Dendritic cell treated with granulocyte-macrophage colony-stimulating factor and Interleukin-4, amounts not matched to agents 40 ng/mL and 50 ng/mL, for 4 days (primary cell): Measurements from ENCODE around the gene TEKT4.
"Not testable (repeated sequence)": the region's sequence is repeated elsewhere in the genome, so short reads cannot be mapped to it uniquely, and the experiment has no call there.

Experiments used
- H3K27ac Mint-ChIP-seq: one replicate; pipeline ENCODE4 v1.8.0; 2022; ENCODE audit warnings: mild to moderate bottlenecking, mixed read lengths
- H3K27me3 Mint-ChIP-seq: one replicate; pipeline ENCODE4 v1.8.0; 2022; ENCODE audit warnings: mild to moderate bottlenecking, mixed read lengths
- H3K36me3 Mint-ChIP-seq: one replicate; pipeline ENCODE4 v1.8.0; 2022; ENCODE audit warnings: low read depth, mixed read lengths
- H3K4me1 Mint-ChIP-seq: one replicate; pipeline ENCODE4 v1.8.0; 2022; ENCODE audit warnings: low read depth, mixed read lengths
- H3K4me3 Mint-ChIP-seq: one replicate; pipeline ENCODE4 v1.8.0; 2022; ENCODE audit warnings: mild to moderate bottlenecking, moderate library complexity, mixed read lengths
- H3K9me3 Mint-ChIP-seq: one replicate; pipeline ENCODE4 v1.8.0; 2022; ENCODE audit warnings: mixed read lengths
- intact Hi-C: fragments of 100-400 bp; cut with micrococcal nuclease; formaldehyde crosslinking; loops from one replicate; pipeline ENCODE4 v1.15.0; 2022

The TEKT4 gene, protein sequence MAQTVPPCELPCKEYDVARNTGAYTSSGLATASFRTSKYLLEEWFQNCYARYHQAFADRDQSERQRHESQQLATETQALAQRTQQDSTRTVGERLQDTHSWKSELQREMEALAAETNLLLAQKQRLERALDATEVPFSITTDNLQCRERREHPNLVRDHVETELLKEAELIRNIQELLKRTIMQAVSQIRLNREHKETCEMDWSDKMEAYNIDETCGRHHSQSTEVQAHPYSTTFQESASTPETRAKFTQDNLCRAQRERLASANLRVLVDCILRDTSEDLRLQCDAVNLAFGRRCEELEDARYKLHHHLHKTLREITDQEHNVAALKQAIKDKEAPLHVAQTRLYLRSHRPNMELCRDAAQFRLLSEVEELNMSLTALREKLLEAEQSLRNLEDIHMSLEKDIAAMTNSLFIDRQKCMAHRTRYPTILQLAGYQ

DNA sequence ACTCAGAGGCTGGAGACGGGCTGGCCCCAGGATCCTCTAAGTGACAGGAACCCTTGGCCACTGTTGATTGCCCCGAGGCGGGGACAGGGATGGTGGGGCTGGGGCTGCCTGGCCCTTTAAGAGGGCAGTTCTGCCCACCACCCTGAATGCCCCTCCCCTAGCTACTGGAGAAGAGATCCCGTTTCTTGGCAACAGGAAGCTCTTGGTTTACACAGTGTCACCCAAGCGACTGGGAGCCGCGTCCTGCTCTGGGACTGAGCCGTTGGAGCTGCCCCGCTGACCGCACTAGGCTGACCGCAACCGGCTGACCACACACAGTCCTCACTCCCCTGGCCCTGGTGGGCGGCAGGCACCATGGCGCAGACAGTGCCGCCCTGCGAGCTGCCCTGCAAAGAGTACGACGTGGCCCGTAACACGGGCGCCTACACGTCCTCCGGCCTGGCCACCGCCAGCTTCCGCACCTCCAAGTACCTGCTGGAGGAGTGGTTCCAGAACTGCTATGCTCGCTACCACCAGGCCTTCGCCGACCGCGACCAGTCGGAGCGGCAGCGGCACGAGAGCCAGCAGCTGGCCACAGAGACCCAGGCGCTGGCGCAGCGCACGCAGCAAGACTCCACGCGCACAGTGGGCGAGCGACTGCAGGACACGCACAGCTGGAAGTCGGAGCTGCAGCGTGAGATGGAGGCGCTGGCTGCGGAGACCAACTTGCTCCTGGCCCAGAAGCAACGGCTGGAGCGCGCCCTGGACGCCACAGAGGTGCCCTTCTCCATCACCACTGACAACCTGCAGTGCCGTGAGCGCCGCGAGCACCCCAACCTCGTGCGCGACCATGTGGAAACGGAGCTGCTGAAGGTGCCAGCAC is at the start of gene TEKT4:
TEKT4 (plus strand) TSS at position 205 of the 862 bp plus-strand sequence; CDS start at position 355, 150 bp downstream.
- no peak within 1 kb of the TSS for H3K27ac Mint-ChIP-seq
- no peaks in the 10 kb centered on the region for H3K9me3 Mint-ChIP-seq
- no peak within 1 kb of the TSS for H3K4me3 Mint-ChIP-seq
- H3K4me1 Mint-ChIP-seq: no peaks in the 10 kb centered on the region
- peaks cover 17% of the 10 kb centered on the region for H3K27me3 Mint-ChIP-seq
- H3K36me3 Mint-ChIP-seq: no peaks in the 10 kb centered on the region
- intact Hi-C loops: no loop called here

DNA sequence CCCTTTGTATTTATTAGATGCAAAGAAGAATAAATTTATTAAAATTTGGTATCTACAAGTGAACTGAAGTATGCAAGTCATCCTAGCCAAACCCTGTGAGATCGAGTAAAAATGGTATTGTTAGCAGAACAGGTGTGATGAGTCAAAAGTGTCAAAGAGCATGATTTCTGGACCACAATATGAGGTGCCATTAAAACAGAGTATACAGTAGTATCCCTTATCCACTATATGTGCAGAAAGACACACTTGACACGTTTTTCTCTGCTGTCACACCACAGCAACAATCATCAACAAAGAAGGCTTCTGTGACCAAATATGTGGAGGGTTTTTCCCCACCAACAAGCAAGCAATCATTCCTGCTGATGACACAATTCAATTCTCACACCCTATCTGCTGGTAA is 32.0 kb upstream of the TEKT4 start:
- H3K4me3 Mint-ChIP-seq, H3K4me1 Mint-ChIP-seq, H3K27me3 Mint-ChIP-seq, H3K9me3 Mint-ChIP-seq, H3K27ac Mint-ChIP-seq, H3K36me3 Mint-ChIP-seq, intact Hi-C loops: not testable (repeated sequence)

DNA sequence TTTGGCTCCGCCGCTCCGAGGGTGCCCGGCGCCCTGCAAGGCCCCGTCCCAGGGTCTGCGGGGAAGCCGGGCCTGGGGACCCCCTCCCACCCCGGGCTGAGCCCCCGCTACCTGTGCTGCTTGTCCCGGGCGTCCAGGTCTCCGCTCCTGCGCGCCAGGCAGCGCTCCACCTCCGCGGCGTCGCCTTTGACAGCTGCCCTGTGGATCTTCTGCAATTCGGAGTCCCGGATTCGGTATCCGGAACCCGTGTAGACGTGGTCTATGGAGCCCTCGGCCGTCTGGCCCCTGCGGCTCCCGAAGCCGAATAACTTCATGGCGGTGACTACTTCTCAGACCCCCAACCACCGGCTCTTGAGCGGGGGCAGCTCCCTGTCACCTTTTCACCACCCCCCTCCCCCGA is 14.4 kb upstream of the TEKT4 start:
- H3K27me3 Mint-ChIP-seq: peaks cover 46% of the 10 kb centered on the region
- H3K4me1 Mint-ChIP-seq, H3K9me3 Mint-ChIP-seq, H3K27ac Mint-ChIP-seq, H3K4me3 Mint-ChIP-seq, intact Hi-C loops, H3K36me3 Mint-ChIP-seq: not testable (repeated sequence)

DNA sequence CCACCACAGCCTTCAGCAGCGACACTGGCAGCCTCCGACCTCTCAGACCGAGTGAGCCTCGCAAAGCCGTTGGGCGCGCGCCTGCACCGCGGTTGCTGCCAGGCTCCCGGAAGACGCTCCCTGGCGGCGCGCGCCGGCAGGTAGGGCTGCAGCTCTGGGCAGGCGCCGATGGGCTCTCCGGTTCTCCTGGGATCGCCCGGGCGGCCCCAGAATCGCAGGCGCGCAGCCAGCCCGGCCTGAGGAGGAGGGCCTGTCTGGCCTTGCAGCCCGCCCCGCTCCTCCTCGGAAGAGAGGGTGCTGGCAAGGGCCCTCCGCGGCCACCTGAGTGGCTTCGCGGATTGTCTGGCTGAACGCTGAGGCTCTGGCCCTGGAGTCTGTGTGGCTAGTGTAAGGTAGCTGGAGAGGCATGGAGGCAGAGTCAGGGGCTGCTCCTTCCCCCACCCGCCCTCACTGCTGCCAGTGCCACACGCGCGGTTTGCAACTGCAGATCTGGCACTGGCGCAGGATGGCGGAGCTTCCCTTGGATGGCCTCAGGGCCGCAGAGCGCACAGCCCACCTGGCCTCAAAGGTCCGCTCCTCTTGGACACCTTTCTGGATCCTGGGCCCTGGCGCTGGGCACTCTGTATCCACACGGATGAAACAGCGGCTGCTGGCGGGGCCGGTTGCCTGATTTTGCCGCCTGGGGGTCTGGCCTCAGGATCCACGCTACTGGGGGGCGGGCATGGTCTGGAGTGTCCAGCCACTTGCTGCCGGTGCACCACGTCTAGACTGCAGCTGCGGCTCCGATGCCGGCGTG is 13.7 kb upstream of the TEKT4 start:
- H3K27ac Mint-ChIP-seq, H3K4me1 Mint-ChIP-seq, intact Hi-C loops, H3K36me3 Mint-ChIP-seq, H3K9me3 Mint-ChIP-seq, H3K4me3 Mint-ChIP-seq: not testable (repeated sequence)
- peaks cover 53% of the 10 kb centered on the region for H3K27me3 Mint-ChIP-seq

DNA sequence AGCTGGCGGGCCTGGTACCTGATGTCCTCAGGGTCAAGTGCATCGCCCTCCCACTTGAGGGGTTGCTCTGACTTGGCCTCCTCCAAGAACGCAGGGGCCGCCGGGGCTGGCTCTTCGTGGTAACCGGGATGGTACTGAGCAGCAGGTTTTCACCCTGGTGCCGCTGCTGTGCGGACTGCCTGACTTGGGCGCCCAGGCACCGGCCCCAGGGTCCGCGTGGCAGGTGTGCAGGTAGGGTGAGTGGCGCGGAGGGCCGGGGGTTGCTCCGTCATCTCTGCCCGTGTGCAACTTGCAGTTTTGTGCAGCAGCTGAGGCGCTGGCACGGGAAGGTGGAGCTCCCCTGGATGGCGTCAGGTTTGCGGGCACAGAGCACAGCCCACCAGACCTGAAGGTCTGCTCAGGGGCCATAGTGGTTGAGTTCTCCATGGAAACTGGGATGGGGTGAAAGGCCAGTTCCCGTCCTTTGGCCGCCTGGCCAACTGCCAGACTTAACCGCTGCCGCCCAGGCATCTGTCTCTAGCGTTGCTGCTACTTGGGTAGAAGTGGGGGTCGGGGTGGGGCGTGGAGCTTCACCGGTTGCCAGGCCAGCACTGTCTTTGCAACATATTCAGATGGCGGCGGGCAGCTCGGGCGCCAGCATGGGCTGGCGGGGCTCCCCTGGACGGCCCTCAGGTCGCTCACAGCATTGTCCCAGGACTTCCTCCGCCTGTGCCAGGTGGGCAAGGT is 12.9 kb upstream of the TEKT4 start:
- intact Hi-C loops, H3K4me3 Mint-ChIP-seq, H3K36me3 Mint-ChIP-seq, H3K9me3 Mint-ChIP-seq, H3K4me1 Mint-ChIP-seq, H3K27ac Mint-ChIP-seq: not testable (repeated sequence)
- peaks cover 58% of the 10 kb centered on the region for H3K27me3 Mint-ChIP-seq

DNA sequence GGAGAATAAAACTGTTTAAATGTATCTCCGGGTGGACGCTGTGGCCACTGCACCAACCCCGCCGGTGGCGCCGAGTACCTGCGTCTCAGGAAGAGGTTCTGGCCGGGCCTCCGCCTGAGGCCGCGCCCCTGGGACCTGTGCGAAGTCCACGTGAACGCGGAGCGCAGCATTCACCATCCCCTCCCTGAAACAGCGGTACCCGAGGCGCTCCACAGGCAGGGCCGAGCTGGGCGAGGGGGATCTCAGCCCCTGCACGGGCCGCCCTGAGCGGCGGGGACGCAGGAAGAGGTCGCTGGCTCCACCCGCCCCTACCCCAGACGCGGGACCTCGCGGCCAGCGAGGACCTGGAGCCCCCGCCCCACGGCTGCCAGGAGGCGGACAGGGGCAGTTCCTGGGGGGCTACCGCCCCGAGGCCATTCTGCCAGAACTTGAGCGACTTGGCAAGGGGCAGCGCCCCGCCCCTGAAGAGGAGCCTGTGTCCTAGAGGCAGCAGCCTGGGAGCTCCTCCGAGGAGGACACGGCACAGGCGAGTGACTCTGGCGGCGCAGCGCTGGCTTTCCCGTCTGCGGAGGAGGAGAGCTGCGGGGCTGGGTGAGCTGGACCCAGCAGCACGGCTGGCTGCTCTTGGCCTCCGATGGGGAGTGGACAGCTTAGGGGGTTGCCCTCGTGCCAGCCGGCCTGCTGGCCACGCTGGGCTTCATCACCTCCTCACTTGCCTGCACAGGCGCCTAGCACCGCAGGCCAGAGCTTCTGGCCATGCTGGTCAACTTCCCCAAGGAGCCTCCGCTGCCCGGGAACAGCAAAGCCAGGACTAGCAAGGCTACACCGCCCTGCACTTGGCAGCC is 9.7 kb upstream of the TEKT4 start:
- Mint-ChIP-seq H3K27me3 (peaks cover 56% of the 10 kb centered on the region), H3K9me3 (no peaks in the 10 kb centered on the region), H3K4me3 (no peak overlapping the region), H3K36me3 (no peaks in the 10 kb centered on the region), H3K4me1 (no peaks in the 10 kb centered on the region), H3K27ac (no peak overlapping the region)
- intact Hi-C loops: no loop called here

DNA sequence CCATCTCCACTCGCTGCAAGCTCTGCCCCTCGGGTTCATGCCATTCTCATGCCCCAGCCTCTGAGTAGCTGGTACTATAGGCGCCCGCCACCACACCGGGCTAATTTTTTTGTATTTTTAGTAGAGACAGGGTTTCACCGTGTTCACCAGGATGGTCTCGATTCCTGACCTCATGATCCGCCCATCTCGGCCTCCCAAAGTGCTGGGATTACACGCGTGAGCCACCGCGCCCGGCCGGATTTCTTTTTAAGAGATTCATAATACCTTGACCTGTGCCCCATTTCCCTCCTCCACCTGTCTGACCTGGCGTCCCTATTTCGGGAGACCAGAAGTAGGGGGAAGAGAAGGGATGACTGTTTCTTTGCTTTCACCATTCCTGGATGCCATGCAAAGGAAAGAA is 8.3 kb upstream of the TEKT4 start:
- H3K27me3 Mint-ChIP-seq: peaks cover 47% of the 10 kb centered on the region
- intact Hi-C loops: not testable (repeated sequence)

DNA sequence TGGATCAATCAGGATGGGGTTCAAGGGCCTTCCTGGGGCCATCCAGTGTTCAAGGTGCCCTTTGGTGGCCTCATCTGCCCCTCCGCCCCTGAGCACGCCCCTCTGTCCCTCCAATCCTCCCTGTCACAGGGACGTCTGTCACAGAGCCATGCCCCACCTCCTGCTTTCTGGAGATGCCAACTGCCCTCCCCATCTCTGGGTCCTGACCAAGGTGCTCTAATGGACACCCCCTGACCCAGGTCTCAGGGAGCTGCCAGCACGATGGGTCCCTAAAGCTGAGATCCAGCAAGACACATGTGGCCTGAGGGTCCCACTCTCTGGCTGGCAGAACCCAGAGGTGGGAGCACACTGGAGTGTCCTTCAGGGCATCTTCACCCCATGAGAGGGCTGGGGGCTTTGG is 2.1 kb upstream of the TEKT4 start:
- peaks cover 17% of the 10 kb centered on the region for H3K27me3 Mint-ChIP-seq
- H3K4me1 Mint-ChIP-seq: no peaks in the 10 kb centered on the region
- H3K27ac Mint-ChIP-seq: no peak overlapping the region
- no peaks in the 10 kb centered on the region for H3K9me3 Mint-ChIP-seq
- H3K4me3 Mint-ChIP-seq: no peak overlapping the region
- intact Hi-C loops: no loop called here
- H3K36me3 Mint-ChIP-seq: no peaks in the 10 kb centered on the region

More for the DNA sequence above, 8.3 kb upstream of the TEKT4 start:
- H3K36me3 Mint-ChIP-seq, H3K27ac Mint-ChIP-seq, H3K9me3 Mint-ChIP-seq, H3K4me1 Mint-ChIP-seq, H3K4me3 Mint-ChIP-seq: not testable (repeated sequence)

DNA sequence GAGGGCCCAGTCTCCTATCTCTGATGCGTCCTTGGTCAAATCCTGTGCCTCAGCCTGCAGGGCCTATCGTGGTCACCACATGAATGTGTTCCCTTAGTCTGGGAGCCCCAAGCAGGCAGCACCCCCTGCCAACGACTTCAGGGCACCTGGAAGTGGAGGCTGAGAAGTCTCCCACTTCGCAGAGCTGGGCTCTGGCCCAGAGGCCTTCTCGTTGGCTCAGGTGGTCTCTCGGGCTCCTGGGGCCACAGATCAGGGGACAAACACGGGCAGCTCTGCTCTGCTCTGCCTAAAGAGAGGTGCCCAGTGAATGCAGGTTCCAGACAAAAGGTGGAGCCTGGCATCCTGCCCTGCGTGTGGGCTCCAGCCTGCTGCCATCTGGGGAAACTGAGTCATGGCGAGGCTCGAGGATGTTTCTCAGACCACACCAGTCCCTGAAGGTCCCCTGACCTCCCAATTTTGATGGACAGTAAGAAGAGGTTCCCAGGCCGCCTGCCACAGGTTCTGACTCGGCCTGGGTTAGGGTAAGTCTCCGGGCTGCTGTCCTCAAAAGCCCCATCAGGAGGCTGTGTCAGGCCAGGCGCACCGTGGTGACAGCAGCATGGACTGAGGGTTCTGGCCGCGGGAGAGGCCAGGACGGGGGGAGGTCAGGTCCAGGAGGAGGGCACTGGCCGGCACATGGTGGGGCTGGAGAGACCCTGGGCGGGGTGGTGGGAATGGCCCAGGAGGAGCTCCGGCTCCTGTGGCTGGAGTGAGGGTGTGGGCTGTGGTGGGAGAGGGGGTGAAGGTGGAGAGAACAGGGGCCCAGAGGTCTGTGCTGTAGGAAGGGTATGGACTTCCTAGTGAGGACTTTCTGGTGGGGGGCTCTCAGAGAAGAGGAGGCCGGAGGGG is 1.4 kb upstream of the TEKT4 start:
- H3K27ac Mint-ChIP-seq: no peak overlapping the region
- no peaks in the 10 kb centered on the region for H3K9me3 Mint-ChIP-seq
- no peaks in the 10 kb centered on the region for H3K36me3 Mint-ChIP-seq
- intact Hi-C loops: no loop called here
- H3K4me3 Mint-ChIP-seq: no peak overlapping the region
- no peaks in the 10 kb centered on the region for H3K4me1 Mint-ChIP-seq
- H3K27me3 Mint-ChIP-seq: peaks cover 17% of the 10 kb centered on the region

DNA sequence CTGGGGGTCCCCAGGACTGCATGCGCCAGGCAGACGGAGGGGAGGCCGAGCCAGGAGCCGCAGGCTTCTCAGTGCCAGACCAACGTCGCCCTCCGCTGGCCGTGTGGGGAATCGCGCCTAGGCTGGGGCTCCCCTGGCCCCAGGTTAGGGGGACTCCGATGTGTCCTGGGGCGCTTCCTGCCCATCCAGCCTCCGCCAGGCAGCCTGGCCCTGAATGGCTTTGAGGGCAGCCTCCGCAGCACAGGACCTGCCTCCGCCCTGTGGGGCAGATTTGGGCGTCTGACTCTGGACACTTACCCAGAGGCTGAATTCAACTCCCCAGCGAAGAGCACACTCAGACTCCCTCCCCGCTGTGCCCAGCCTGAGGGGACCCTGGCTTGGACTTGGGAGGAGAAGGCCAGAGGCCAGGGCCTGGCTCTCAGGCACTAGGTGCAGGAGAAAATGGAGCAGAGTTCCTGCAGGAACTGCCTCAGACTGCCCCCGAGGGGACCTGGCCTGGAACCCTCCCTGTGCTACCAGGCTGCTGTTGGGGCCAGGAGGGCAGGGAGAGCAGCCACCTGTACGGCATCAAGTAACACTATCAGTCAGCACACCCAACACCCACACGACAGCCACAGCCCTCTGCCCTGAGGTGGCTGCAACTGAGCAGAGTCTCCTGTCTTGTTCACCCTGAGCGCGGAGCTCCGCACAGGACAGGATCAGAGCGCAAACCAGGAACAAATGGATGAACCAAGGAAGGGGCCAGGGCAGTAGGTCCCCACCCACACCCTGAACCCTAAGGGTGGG is 597 bp upstream of the TEKT4 start:
- H3K36me3 Mint-ChIP-seq: no peaks in the 10 kb centered on the region
- intact Hi-C loops: no loop called here
- peaks cover 17% of the 10 kb centered on the region for H3K27me3 Mint-ChIP-seq
- no peak overlapping the region for H3K27ac Mint-ChIP-seq
- no peaks in the 10 kb centered on the region for H3K9me3 Mint-ChIP-seq
- no peak overlapping the region for H3K4me3 Mint-ChIP-seq
- H3K4me1 Mint-ChIP-seq: no peaks in the 10 kb centered on the region

DNA sequence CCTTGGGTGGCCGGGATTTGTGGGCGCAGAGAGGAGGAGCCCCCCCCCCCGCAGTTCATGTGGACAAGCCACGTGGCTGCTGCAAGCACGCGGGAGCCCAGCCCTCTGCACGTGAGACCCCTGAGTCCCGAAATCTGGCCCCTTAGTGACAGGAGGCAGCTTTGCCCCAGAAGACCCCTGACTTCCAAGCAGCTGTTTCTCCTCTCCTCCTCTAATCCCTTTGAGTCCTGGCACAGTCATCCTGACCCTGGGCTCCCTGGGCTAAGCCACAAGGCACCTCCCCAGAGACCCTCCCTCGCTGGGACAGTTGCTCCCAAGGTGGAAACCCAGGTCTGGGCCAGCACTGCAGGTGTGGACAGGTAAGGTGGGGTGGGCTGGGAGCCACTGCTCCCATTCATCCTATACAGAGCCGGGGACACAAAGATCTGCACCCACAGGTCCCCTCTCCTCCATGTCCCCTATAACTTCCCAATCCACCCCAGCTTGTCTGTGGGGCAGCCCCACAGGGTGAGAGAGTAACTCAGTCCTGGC is 923 bp downstream of the TEKT4 start:
- intact Hi-C loops: no loop called here
- Mint-ChIP-seq H3K27ac (no peak overlapping the region), H3K4me1 (no peaks in the 10 kb centered on the region), H3K9me3 (no peaks in the 10 kb centered on the region), H3K36me3 (no peaks in the 10 kb centered on the region), H3K27me3 (peaks cover 13% of the 10 kb centered on the region), H3K4me3 (no peak overlapping the region)
